CD14-positive monocyte (primary cell): Measurements from ENCODE around the gene CDK5RAP2. TPM values are rescaled to one million over a fixed set of nuclear protein-coding genes. Genes with fewer than 3 reads are reported as not detected.

Experiments used
- DNase-seq, 3 donors: peaks; one replicate each; pipeline ENCODE4 v3.0.0-alpha.2; 2011 to 2022
- H2AFZ ChIP-seq: 2 replicates; pipeline ENCODE4 v1.6.0; 2012; ENCODE audit warnings: mild to moderate bottlenecking, low read depth, low read length, inconsistent platforms; ENCODE audit not compliant: insufficient read depth, poor library complexity, severe bottlenecking
- H3K27ac ChIP-seq, 2 donors: 1 replicate in 1 of 2; 2 replicates in 1 of 2; pipeline ENCODE4 v1.5.1; 2012 to 2013; ENCODE audit warnings: low read length in 2 of 2, control low read depth in 1 of 2, inconsistent platforms in 1 of 2, low read depth in 1 of 2, mild to moderate bottlenecking in 1 of 2
- H3K27me3 ChIP-seq, 2 donors: one replicate each; pipeline versions ENCODE4 v1.6.0 to v1.6.1; 2011 to 2013; ENCODE audit warnings: low read length in 2 of 2; ENCODE audit not compliant: control insufficient read depth in 2 of 2, insufficient read depth in 2 of 2
- H3K36me3 ChIP-seq, 2 donors: replicated peaks in 1 of 2; 1 replicate in 1 of 2; 2 replicates in 1 of 2; pipeline versions ENCODE4 v1.5.1 to v1.6.1; 2012 to 2013; ENCODE audit warnings: low read length in 2 of 2, control low read depth in 1 of 2, inconsistent platforms in 1 of 2, mild to moderate bottlenecking in 1 of 2; ENCODE audit not compliant: insufficient read depth in 2 of 2, control insufficient read depth in 1 of 2
- H3K4me1 ChIP-seq, 2 donors: 1 replicate in 1 of 2; 2 replicates in 1 of 2; pipeline versions ENCODE4 v1.5.1 to v1.6.1; 2012 to 2013; ENCODE audit warnings: low read length in 2 of 2, control low read depth in 1 of 2, inconsistent platforms in 1 of 2, mild to moderate bottlenecking in 1 of 2, moderate library complexity in 1 of 2; ENCODE audit not compliant: insufficient read depth in 2 of 2, control insufficient read depth in 1 of 2
- H3K4me2 ChIP-seq: replicated peaks from 2 replicates; pipeline ENCODE3; 2012; ENCODE audit warnings: low read length, moderate library complexity, mild to moderate bottlenecking; ENCODE audit not compliant: poor library complexity, severe bottlenecking; ENCODE audit errors: extremely low read depth
- H3K4me3 ChIP-seq, 3 experiments: fragments of 200-600 bp in 1 of 3; sonication (generic) in 1 of 3; replicated peaks in 1 of 3; 1 replicate in 2 of 3; 2 replicates in 1 of 3; pipeline ENCODE4 v1.5.1; 2011 to 2013; ENCODE audit warnings: low read length in 3 of 3, mild to moderate bottlenecking in 3 of 3, control low read depth in 2 of 3, low read depth in 2 of 3, inconsistent platforms in 1 of 3, moderate library complexity in 1 of 3
- H3K79me2 ChIP-seq: 2 replicates; pipeline ENCODE4 v1.6.0; 2012; ENCODE audit warnings: mild to moderate bottlenecking, control low read depth, inconsistent platforms, low read length, moderate library complexity; ENCODE audit not compliant: insufficient read depth
- H3K9ac ChIP-seq: 2 replicates; pipeline ENCODE4 v1.6.0; 2017; ENCODE audit warnings: low read length, mild to moderate bottlenecking; ENCODE audit not compliant: insufficient read depth, poor library complexity, severe bottlenecking
- H3K9me3 ChIP-seq, 2 donors: replicated peaks in 1 of 2; 1 replicate in 1 of 2; 2 replicates in 1 of 2; pipeline versions ENCODE4 v1.5.1 to v1.6.1; 2012 to 2013; ENCODE audit warnings: low read length in 2 of 2, control low read depth in 1 of 2; ENCODE audit not compliant: control insufficient read depth in 1 of 2, insufficient read depth in 1 of 2
- H4K20me1 ChIP-seq: 2 replicates; pipeline ENCODE4 v1.6.0; 2012; ENCODE audit warnings: mild to moderate bottlenecking, low read length, control low read depth, moderate library complexity; ENCODE audit not compliant: insufficient read depth
- H3K27ac Mint-ChIP-seq, 7 donors: one replicate each; pipeline ENCODE4 v1.8.0; 2020; ENCODE audit warnings: mild to moderate bottlenecking in 7 of 7, mixed read lengths in 7 of 7, moderate library complexity in 6 of 7, inconsistent platforms in 2 of 7
- H3K27me3 Mint-ChIP-seq, 3 donors: one replicate each; pipeline ENCODE4 v1.8.0; 2021 to 2022; ENCODE audit warnings: low read depth in 3 of 3, mild to moderate bottlenecking in 3 of 3, mixed read lengths in 3 of 3, moderate library complexity in 3 of 3, inconsistent platforms in 1 of 3
- H3K36me3 Mint-ChIP-seq, 2 donors: one replicate each; pipeline ENCODE4 v1.8.0; 2020; ENCODE audit warnings: mixed read lengths in 2 of 2, inconsistent platforms in 1 of 2, mild to moderate bottlenecking in 1 of 2
- H3K4me1 Mint-ChIP-seq: one replicate; pipeline ENCODE4 v1.8.0; 2020; ENCODE audit warnings: mild to moderate bottlenecking, mixed read lengths
- H3K4me3 Mint-ChIP-seq, 2 donors: one replicate each; pipeline ENCODE4 v1.8.0; 2020; ENCODE audit warnings: mild to moderate bottlenecking in 2 of 2, mixed read lengths in 2 of 2, moderate library complexity in 1 of 2
- H3K9me3 Mint-ChIP-seq, 7 donors: one replicate each; pipeline ENCODE4 v1.8.0; 2020 to 2022; ENCODE audit warnings: mixed read lengths in 7 of 7, mild to moderate bottlenecking in 6 of 7, moderate library complexity in 6 of 7, inconsistent platforms in 2 of 7
- CTCF ChIP-seq: fragments of 200-600 bp; IDR thresholded peaks from one replicate; pipeline ENCODE4 v1.8.0; 2022; ENCODE audit warnings: antibody characterized with exemption, mild to moderate bottlenecking
- WGBS: methylation state at CpG from one replicate; pipeline ENCODE4 v1.1.5; 2013; ENCODE audit warnings: missing lambda C conversion rate; ENCODE audit not compliant: insufficient coverage; 5-methylcytosine and 5-hydroxymethylcytosine counted together
- intact Hi-C, 2 donors: fragments of 100-400 bp; cut with micrococcal nuclease; formaldehyde crosslinking; loops; one replicate each; pipeline versions ENCODE4 v1.15.0 to v1.15.1; 2023
- polyA plus RNA-seq, 3 donors: library from polyadenylated mRNA; depleted of rRNA in 1 of 3; unstranded in 2 of 3; stranded (reverse) in 1 of 3; fragments of 300-500 nt in 2 of 3; fragments of >200 nt in 1 of 3; fragmentation: Illumina TruSeq in 2 of 3; gene quantifications; 1 replicate in 2 of 3; 2 replicates in 1 of 3; pipeline ENCODE4 v1.2.3, GENCODE V29; 2012 to 2021

CDK5RAP2 gene
- polyA plus RNA-seq, 3 donors = 2.0 to 13.7 (median 6.1) TPM

GRCh38 chr9:120384925-120385272 is 195.1 kb downstream of the CDK5RAP2 start:
- Histone ChIP-seq H3K4me2 (no peak overlapping the region), H3K4me1 (no peaks in the 10 kb centered on the region), H2AFZ (no peak overlapping the region), H3K79me2 (no peaks in the 10 kb centered on the region), H3K27me3 (no peaks in the 10 kb centered on the region), H3K4me3 (no peak overlapping the region), H3K36me3 (peaks cover 14 to 35% of the 10 kb centered on the region in 2 donors), H3K27ac (no peak overlapping the region), H4K20me1 (no peaks in the 10 kb centered on the region), H3K9me3 (peaks cover 0 to 2% of the 10 kb centered on the region in 2 donors), H3K9ac (no peak overlapping the region)
- Mint-ChIP-seq H3K27ac (no peak overlapping the region), H3K9me3 (peaks cover 0 to 7% (median 2%) of the 10 kb centered on the region in 7 donors), H3K4me3 (no peak overlapping the region), H3K27me3 (peaks cover 0 to 3% (median 0%) of the 10 kb centered on the region in 3 donors), H3K36me3 (peaks cover 27 to 37% of the 10 kb centered on the region in 2 donors), H3K4me1 (no peaks in the 10 kb centered on the region)
- intact Hi-C loops = no loop called here
- TF ChIP-seq CTCF = no peak
- no peak for DNase-seq
- 94% methylated on average over 4 of the region's 4 CpGs for WGBS

- no peaks in the 10 kb centered on the region for H3K27me3 ChIP-seq
- peaks cover 10 to 29% of the 10 kb centered on the region in 2 donors for H3K36me3 ChIP-seq
- H3K4me1 ChIP-seq = no peaks in the 10 kb centered on the region
- intact Hi-C loops = no loop called here
- peaks cover 23 to 32% of the 10 kb centered on the region in 2 donors for H3K36me3 Mint-ChIP-seq
- WGBS = 93% methylated on average over 22 of the region's 24 CpGs
- no peak for TF ChIP-seq CTCF
- peak overlapping the region in 1 of 7 donors; percentile 51 for H3K27ac Mint-ChIP-seq
- no peaks in the 10 kb centered on the region for H3K79me2 ChIP-seq
- H3K4me3 ChIP-seq = no peak overlapping the region
- peaks cover 0 to 5% (median 0%) of the 10 kb centered on the region in 3 donors for H3K27me3 Mint-ChIP-seq
- H3K9ac ChIP-seq = no peak overlapping the region
- DNase-seq = no peak
- H4K20me1 ChIP-seq = no peaks in the 10 kb centered on the region
- no peak overlapping the region for H3K27ac ChIP-seq
- no peak overlapping the region for H2AFZ ChIP-seq
- H3K4me3 Mint-ChIP-seq = no peak overlapping the region
- H3K4me2 ChIP-seq = no peak overlapping the region
- H3K9me3 ChIP-seq = peaks cover 0 to 8% of the 10 kb centered on the region in 2 donors
- no peaks in the 10 kb centered on the region for H3K4me1 Mint-ChIP-seq
- peaks cover 0 to 11% (median 4%) of the 10 kb centered on the region in 7 donors for H3K9me3 Mint-ChIP-seq
These were observed 195.7 kb downstream of the CDK5RAP2 start for GRCh38 chr9:120383999-120384924.
